GM21447 (cell line): ENCODE data around the gene MAP3K7CL.
"Not testable (repeated sequence)": the region's sequence is repeated elsewhere in the genome, so short reads cannot be mapped to it uniquely, and the experiment has no call there.

ENCODE experiments used
- ATAC-seq: cut with Tn5 transposase; IDR thresholded peaks from one replicate; pipeline ENCODE4 v1.9.1; 2021; ENCODE audit not compliant: unreplicated experiment

The MAP3K7CL gene

DNA sequence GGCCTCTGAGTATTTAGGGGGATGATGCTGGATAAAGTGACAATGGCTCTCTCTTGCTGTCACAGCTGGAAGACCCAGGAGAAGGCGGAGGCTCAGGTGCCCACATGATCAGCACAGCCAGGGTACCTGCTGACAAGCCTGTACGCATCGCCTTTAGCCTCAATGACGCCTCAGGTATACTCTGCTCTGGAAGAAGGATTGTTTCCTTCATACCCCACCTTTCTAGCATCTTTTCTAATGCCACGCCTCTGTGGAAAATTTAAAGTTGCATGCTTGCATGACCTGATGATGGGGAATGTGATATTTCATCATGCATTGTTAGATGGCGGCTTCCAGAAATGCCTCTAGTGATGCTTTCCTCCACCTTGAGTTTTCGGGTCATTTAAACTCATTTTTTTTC is 2.8 kb downstream of the MAP3K7CL start:
- ATAC-seq = no peak

DNA sequence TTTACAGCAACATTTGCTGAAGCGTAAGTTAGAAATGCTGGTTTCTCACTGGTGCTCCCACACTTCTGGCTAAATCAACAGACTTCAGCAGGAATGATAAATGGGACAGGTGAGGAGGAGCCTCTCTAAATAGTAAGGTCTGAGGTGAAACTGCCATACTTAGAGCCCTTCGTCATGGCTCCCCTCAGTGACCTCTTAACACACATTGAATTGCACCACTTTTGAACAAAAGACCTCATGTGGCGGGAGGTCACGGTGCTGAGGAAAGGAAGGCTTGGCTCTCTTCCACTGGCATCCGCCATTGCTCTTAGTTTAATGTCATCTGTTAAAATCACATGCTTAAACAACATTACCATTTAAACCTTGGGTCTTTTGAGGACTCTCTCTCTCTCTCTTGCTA is 3.4 kb downstream of the MAP3K7CL start:
- ATAC-seq = no peak

DNA sequence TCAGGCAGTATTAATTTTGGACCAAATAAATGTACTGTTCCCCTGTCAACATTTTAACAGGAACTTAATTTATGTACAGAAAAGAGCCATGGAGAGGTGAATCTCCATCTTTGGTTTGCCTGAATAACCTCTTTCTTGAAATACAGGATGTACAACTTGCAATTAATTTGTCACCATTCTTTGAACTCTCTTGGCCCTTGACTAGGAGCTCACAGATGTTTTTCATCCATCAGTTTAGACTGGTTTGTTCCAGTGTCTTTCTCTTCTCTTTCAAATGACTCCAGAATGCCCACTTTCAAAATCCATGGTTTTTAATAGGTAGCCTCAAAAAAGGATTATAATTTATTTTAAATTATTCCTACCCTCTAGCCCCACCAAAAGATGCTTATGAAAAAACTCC is 5.0 kb downstream of the MAP3K7CL start:
- no peak for ATAC-seq

DNA sequence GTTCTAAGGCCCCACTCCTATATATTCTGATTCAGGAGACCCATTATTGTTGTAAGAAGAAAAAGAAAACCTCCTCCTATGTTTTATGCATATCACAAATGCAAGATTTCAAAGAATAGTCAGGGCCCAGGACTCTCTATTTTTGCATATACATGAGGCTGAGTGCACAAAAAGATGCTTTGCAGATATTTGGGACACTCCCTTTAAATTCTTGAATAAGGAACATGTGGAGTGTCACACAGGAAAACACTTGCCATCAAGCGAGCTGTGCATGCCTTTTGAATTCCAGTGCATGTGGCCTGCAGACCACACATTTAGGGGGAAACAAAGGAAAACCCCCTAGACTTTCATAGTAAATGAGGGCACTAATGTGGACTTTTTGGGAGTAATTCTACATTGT is 5.6 kb downstream of the MAP3K7CL start:
- ATAC-seq = no peak

GRCh38 chr21:29144736-29145353 is 14.4 kb downstream of the MAP3K7CL start:
- ATAC-seq = no peak

DNA sequence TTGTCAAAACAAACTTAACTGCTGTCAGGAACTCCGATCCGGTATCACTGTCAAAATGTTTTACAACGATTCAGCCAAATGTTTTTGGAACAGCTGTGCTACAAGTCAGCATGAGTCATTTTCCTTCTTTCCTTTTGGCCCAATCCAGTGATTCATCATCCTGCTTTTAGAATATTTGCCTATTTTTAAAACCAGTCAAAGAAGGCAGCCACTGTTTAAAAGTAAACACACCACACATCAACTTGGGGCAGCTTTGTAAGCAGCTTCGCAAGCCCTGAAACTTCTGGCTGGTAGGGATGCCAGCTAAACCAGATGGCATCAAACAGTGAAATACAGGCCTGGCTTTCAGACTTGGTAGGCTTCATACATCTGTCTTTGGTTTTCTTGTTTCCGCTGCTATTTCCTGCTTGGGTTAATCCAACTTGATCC is 14.9 kb downstream of the MAP3K7CL start:
- peak; percentile 42 for ATAC-seq

GRCh38 chr21:29145852-29146453 is 15.5 kb downstream of the MAP3K7CL start:
- no peak for ATAC-seq

DNA sequence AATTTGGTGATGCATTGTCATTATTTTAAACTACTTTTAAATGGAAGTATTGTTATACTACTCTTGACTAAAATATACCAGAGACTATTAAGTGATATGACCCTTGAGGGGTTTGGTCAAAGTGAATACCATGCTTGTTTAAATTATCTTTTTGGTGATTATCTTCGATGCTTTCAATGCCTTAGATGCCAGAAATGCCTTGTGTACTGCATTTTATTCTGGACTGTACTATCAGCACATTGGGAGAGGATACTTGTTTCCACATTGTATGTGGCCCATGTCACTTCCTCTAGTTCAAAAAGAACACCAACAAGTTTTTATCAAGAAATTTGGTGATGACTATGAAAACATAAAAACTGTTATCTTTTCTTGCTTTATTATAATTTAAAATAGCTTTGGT is 16.3 kb downstream of the MAP3K7CL start:
- no peak for ATAC-seq

DNA sequence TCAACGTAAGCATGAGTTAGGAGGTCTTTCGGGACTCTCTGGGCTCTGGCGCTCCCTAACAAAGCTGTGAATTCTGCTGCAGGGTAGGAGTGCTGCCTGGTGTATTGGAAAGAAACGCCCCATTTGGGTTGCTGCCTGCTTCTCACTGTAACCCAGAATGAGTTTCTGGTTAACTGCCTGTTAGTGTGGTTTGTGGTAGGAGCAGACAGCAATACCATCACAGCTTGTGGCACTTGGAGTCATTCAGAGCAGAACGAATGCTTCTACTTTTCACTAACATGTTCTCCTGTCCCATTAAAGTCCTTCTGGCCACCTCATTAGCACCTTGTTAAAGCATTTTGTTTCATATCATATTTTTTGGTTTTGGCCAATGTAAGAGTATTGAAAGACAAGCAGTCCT is 18.1 kb downstream of the MAP3K7CL start:
- no peak for ATAC-seq

GRCh38 chr21:29149808-29150425 is 19.5 kb downstream of the MAP3K7CL start:
- no peak for ATAC-seq

- no peak for ATAC-seq
These were observed 21.5 kb downstream of the MAP3K7CL start for GRCh38 chr21:29151931-29152330.

DNA sequence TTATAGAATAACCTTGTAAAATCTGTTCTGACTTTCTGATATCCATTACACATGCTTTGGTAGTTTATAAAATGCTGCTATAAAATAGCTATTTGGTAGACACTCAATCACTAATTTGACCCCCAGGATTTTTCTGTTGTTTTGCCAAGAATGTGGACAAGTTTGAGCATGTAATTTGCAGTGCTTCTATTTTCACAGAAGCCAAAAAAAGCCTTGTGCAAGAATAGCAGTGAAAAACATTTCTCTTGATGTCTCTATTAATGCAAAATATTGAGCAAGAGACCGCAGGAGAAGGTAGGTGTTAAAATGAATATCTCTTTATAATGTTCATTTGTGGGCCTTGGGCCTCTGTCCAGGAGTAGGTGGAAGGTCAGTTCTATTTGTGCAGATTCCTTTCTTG is 22.5 kb downstream of the MAP3K7CL start:
- ATAC-seq = no peak

DNA sequence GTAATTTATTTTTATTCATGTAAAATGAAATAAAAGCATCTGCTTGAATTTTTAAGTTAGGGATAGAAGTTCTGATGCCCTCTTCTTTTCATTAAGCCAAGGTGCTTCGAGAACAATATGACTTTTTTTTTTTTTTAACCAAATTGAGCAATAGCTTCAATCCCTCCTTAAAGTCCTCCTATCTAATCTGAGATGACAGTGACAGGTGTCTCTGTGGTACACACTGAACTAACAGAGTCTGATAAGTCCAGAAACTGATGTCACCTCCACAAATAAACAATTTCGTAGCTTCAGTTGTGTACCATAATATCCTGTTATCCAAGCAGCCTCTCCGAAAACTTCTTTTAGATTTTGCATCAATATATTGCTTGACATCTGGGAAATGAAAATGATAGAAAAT is 23.8 kb downstream of the MAP3K7CL start:
- ATAC-seq = no peak

- no peak for ATAC-seq
These were observed 24.9 kb downstream of the MAP3K7CL start for GRCh38 chr21:29155118-29155932.

GRCh38 chr21:29155933-29156260 is 25.5 kb downstream of the MAP3K7CL start:
- no peak for ATAC-seq

DNA sequence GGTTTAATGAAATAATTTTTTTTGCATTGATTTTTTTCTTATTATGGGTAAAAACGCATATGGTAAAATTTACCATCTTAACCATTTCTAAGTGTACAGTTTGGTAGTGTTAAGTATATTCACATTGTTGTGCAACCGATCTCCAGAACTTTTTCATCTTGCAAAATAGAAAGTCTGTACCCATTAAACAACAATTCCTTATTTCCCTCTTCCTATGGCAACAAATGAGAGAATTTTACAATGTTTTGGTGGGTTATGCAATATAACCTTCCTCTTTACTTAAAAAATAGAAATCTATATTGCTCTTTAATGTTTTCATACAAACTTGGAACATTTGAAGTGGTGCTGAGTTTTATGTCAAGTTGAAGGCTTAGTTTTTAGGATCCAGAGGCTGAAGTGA is 26.6 kb downstream of the MAP3K7CL start:
- ATAC-seq = no peak

GRCh38 chr21:29159842-29160241 is 29.4 kb downstream of the MAP3K7CL start:
- ATAC-seq = no peak

GRCh38 chr21:29162825-29163224 is 32.4 kb downstream of the MAP3K7CL start:
- not testable (repeated sequence) for ATAC-seq

DNA sequence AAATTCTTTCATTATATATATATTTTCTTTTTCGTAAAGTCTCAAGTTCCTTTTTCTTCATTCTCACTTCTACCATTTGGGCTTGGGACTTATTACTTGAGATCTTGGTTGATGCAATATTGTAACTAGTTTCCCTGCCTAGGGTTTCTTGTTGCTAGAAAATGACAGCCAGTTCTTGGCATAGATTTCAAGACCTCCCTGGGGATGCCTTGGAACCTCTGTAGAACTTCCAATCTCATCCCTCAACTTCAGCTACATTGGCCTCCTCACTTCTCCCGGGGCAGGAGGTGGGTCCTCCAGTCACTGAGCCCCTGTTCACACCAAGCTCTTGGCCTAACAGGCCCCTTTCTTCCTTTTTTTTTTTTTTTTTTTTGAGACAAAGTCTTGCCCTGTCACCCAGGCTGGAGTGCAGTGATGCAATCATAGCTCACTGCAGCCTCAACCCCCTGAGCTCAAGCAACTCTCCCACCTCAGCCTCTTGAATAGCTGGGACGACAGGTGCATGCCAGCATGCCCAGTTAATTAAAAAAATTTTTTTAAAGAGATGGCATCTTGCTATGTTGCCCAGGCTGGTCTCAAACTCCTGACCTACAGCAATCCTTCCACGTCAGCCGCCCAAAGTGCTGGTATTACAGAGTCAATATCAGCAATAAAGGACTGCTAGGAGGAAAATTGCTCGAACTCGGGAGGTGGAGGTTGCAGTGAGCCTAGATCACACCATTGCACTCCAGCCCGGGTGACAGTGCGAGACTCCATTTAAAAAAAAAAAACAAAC is 33.1 kb downstream of the MAP3K7CL start:
- no peak for ATAC-seq

DNA sequence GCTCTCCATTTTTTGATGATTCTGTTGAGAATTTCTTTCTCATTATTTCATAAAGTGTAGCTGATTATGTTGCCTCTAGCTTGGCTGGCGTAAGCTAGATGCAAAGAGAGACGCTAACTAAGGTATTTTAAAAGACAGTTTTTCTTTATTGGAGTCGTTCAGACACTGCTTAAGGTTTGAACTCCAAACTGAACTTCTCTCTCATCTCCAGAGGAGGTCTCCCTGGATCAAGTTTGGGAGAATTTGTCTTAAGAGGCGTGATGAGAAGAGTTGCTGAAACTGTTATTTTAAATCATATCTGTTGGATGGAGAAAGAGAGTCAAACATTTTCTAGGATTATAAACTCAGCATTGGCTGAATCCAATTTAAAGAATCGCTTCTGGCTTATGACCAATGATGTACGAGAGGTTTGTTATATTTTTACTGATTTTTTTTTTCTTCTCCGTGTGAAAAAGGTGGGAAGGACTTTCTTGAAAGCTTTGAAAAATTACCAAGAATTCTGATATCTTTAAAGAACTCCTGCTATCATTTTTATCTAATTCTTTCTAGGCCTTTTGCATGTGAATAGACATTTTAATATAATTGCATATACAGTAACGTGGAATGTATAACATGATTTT is 34.0 kb downstream of the MAP3K7CL start:
- no peak for ATAC-seq

- ATAC-seq = no peak
These were observed 35.9 kb downstream of the MAP3K7CL start for GRCh38 chr21:29166323-29166722.
